Dendritic cell treated with granulocyte-macrophage colony-stimulating factor and Interleukin-4, amounts not matched to agents 40 ng/mL and 50 ng/mL, for 4 days (primary cell): Measurements from ENCODE around the gene RNF208.

Experiments
- H3K27ac Mint-ChIP-seq: one replicate; pipeline ENCODE4 v1.8.0; 2022; ENCODE audit warnings: mild to moderate bottlenecking, mixed read lengths
- H3K27me3 Mint-ChIP-seq: one replicate; pipeline ENCODE4 v1.8.0; 2022; ENCODE audit warnings: mild to moderate bottlenecking, mixed read lengths
- H3K36me3 Mint-ChIP-seq: one replicate; pipeline ENCODE4 v1.8.0; 2022; ENCODE audit warnings: low read depth, mixed read lengths
- H3K4me1 Mint-ChIP-seq: one replicate; pipeline ENCODE4 v1.8.0; 2022; ENCODE audit warnings: low read depth, mixed read lengths
- H3K4me3 Mint-ChIP-seq: one replicate; pipeline ENCODE4 v1.8.0; 2022; ENCODE audit warnings: mild to moderate bottlenecking, moderate library complexity, mixed read lengths
- H3K9me3 Mint-ChIP-seq: one replicate; pipeline ENCODE4 v1.8.0; 2022; ENCODE audit warnings: mixed read lengths
- intact Hi-C: fragments of 100-400 bp; cut with micrococcal nuclease; formaldehyde crosslinking; loops from one replicate; pipeline ENCODE4 v1.15.0; 2022

Gene RNF208

GRCh38 chr9:137237759-137238726, 16.0 kb upstream of the RNF208 start:
- H3K4me3 Mint-ChIP-seq, result no peak overlapping the region
- no peak overlapping the region for H3K27ac Mint-ChIP-seq
- peaks cover 20% of the 10 kb centered on the region for H3K27me3 Mint-ChIP-seq
- H3K9me3 Mint-ChIP-seq, result no peaks in the 10 kb centered on the region
- peaks cover 42% of the 10 kb centered on the region for H3K4me1 Mint-ChIP-seq
- intact Hi-C loops, result no loop called here
- peaks cover 27% of the 10 kb centered on the region for H3K36me3 Mint-ChIP-seq

- Mint-ChIP-seq H3K9me3 (no peaks in the 10 kb centered on the region), H3K27ac (no peak overlapping the region), H3K4me1 (peaks cover 32% of the 10 kb centered on the region), H3K27me3 (peaks cover 28% of the 10 kb centered on the region), H3K36me3 (peaks cover 16% of the 10 kb centered on the region), H3K4me3 (no peak overlapping the region)
- intact Hi-C loops, result no loop called here
These were observed 14.9 kb upstream of the RNF208 start for GRCh38 chr9:137236936-137237421.

GRCh38 chr9:137236238-137236935, 14.3 kb upstream of the RNF208 start:
- H3K9me3 Mint-ChIP-seq, result no peaks in the 10 kb centered on the region
- H3K27ac Mint-ChIP-seq, result no peak overlapping the region
- H3K36me3 Mint-ChIP-seq, result peaks cover 12% of the 10 kb centered on the region
- intact Hi-C loops, result no loop called here
- H3K4me1 Mint-ChIP-seq, result peaks cover 32% of the 10 kb centered on the region
- H3K27me3 Mint-ChIP-seq, result peaks cover 31% of the 10 kb centered on the region
- no peak overlapping the region for H3K4me3 Mint-ChIP-seq

GRCh38 chr9:137235424-137236237, 13.6 kb upstream of the RNF208 start:
- H3K27me3 Mint-ChIP-seq, result peaks cover 34% of the 10 kb centered on the region
- peaks cover 32% of the 10 kb centered on the region for H3K4me1 Mint-ChIP-seq
- intact Hi-C loops, result no loop called here
- peaks cover 6% of the 10 kb centered on the region for H3K36me3 Mint-ChIP-seq
- H3K4me3 Mint-ChIP-seq, result no peak overlapping the region
- no peak overlapping the region for H3K27ac Mint-ChIP-seq
- H3K9me3 Mint-ChIP-seq, result no peaks in the 10 kb centered on the region

- Mint-ChIP-seq H3K4me1 (peaks cover 32% of the 10 kb centered on the region), H3K27me3 (peaks cover 39% of the 10 kb centered on the region), H3K27ac (no peak overlapping the region), H3K36me3 (peaks cover 6% of the 10 kb centered on the region), H3K9me3 (no peaks in the 10 kb centered on the region), H3K4me3 (no peak overlapping the region)
- intact Hi-C loops, result no loop called here
These were observed 12.9 kb upstream of the RNF208 start for GRCh38 chr9:137234758-137235423.

GRCh38 chr9:137234055-137234697, 12.1 kb upstream of the RNF208 start:
- Mint-ChIP-seq H3K9me3 (no peaks in the 10 kb centered on the region), H3K36me3 (peaks cover 5% of the 10 kb centered on the region), H3K27ac (no peak overlapping the region), H3K4me1 (peaks cover 30% of the 10 kb centered on the region), H3K4me3 (no peak overlapping the region), H3K27me3 (peaks cover 46% of the 10 kb centered on the region)
- intact Hi-C loops, result no loop called here

- peaks cover 54% of the 10 kb centered on the region for H3K27me3 Mint-ChIP-seq
- no peaks in the 10 kb centered on the region for H3K36me3 Mint-ChIP-seq
These were observed 11.3 kb upstream of the RNF208 start for GRCh38 chr9:137233143-137233980.

GRCh38 chr9:137232510-137232909, 10.5 kb upstream of the RNF208 start:
- H3K9me3 Mint-ChIP-seq, result no peaks in the 10 kb centered on the region
- intact Hi-C loops, result no loop called here
- H3K4me3 Mint-ChIP-seq, result no peak overlapping the region
- H3K36me3 Mint-ChIP-seq, result no peaks in the 10 kb centered on the region
- peaks cover 59% of the 10 kb centered on the region for H3K27me3 Mint-ChIP-seq
- H3K4me1 Mint-ChIP-seq, result peaks cover 18% of the 10 kb centered on the region
- no peak overlapping the region for H3K27ac Mint-ChIP-seq

More at GRCh38 chr9:137233143-137233980, 11.3 kb upstream of the RNF208 start:
- intact Hi-C loops, result no loop called here
- H3K9me3 Mint-ChIP-seq, result no peaks in the 10 kb centered on the region
- no peak overlapping the region for H3K27ac Mint-ChIP-seq
- H3K4me1 Mint-ChIP-seq, result peaks cover 22% of the 10 kb centered on the region
- H3K4me3 Mint-ChIP-seq, result no peak overlapping the region

- Mint-ChIP-seq H3K4me3 (no peak overlapping the region), H3K9me3 (no peaks in the 10 kb centered on the region), H3K27ac (no peak overlapping the region), H3K4me1 (peaks cover 16% of the 10 kb centered on the region), H3K27me3 (peaks cover 61% of the 10 kb centered on the region), H3K36me3 (no peaks in the 10 kb centered on the region)
- intact Hi-C loops, result no loop called here
These were observed 10.1 kb upstream of the RNF208 start for GRCh38 chr9:137232101-137232500.

- H3K27me3 Mint-ChIP-seq, result peaks cover 66% of the 10 kb centered on the region
- intact Hi-C loops, result no loop called here
- H3K36me3 Mint-ChIP-seq, result no peaks in the 10 kb centered on the region
- H3K27ac Mint-ChIP-seq, result no peak overlapping the region
- peaks cover 11% of the 10 kb centered on the region for H3K4me1 Mint-ChIP-seq
- no peaks in the 10 kb centered on the region for H3K9me3 Mint-ChIP-seq
- H3K4me3 Mint-ChIP-seq, result no peak overlapping the region
These were observed 9.5 kb upstream of the RNF208 start for GRCh38 chr9:137231372-137232039.

GRCh38 chr9:137230705-137231371, 8.8 kb upstream of the RNF208 start, which contains the start of gene SLC34A3:
SLC34A3 (plus strand) TSS chr9:137230901; CDS start chr9:137231703, 802 bp downstream.
- H3K4me3 Mint-ChIP-seq, result no peak within 1 kb of the TSS
- H3K36me3 Mint-ChIP-seq, result no peaks in the 10 kb centered on the region
- intact Hi-C loops, result no loop called here
- peaks cover 5% of the 10 kb centered on the region for H3K4me1 Mint-ChIP-seq
- H3K27me3 Mint-ChIP-seq, result peaks cover 68% of the 10 kb centered on the region
- H3K27ac Mint-ChIP-seq, result no peak within 1 kb of the TSS
- H3K9me3 Mint-ChIP-seq, result no peaks in the 10 kb centered on the region
